Measurements from ENCODE around the gene YBX3. TPM values are rescaled to one million over a fixed set of nuclear protein-coding genes. Genes with fewer than 3 reads are reported as not detected.
A peak's percentile ranks its signal among the peaks of the same experiment; 100 is the strongest.

Gene YBX3
- total RNA-seq, 6 experiments from 2014 or later = 16.0 to 34.2 (median 23.2) TPM

DNA sequence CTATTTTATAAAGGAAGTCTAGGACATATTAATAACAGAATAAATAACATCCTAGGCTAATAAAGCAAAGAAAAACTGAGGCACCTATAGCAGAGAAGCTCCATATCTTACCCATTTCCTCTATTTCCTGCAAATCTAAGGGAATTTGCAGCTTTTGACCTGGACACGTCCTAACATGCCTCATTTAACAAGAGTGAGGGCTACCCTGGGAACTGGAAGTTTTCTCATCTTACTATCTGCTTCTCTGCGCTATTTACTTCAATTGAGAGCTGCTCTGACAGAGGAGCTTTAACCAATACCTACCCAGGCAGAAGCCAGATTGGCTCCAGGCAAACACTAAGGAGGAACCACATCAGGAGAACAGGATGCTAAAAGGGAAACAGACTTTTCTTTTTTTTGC, 5.7 kb downstream of the YBX3 start:
- Histone ChIP-seq H3K27me3 (no peaks in the 10 kb centered on the region), H3K9me3 (no peaks in the 10 kb centered on the region), H3K4me3 (no peak overlapping the region), H3K36me3 (peaks cover 0 to 17% (median 0%) of the 10 kb centered on the region in 4 donors), H3K4me1 (no peaks in the 10 kb centered on the region), H3K27ac (no peak overlapping the region)
- DNase-seq (no peak), ATAC-seq (no peak)
- TF ChIP-seq POLR2A (IDR thresholded peaks at IDR 0.05) = no peak
- TF ChIP-seq, protein P1, sequence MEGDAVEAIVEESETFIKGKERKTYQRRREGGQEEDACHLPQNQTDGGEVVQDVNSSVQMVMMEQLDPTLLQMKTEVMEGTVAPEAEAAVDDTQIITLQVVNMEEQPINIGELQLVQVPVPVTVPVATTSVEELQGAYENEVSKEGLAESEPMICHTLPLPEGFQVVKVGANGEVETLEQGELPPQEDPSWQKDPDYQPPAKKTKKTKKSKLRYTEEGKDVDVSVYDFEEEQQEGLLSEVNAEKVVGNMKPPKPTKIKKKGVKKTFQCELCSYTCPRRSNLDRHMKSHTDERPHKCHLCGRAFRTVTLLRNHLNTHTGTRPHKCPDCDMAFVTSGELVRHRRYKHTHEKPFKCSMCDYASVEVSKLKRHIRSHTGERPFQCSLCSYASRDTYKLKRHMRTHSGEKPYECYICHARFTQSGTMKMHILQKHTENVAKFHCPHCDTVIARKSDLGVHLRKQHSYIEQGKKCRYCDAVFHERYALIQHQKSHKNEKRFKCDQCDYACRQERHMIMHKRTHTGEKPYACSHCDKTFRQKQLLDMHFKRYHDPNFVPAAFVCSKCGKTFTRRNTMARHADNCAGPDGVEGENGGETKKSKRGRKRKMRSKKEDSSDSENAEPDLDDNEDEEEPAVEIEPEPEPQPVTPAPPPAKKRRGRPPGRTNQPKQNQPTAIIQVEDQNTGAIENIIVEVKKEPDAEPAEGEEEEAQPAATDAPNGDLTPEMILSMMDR (IDR thresholded peaks at IDR 0.05) = no peak
- 37% methylated on average over 2 of the region's 2 CpGs for WGBS (ENCODE audit: insufficient coverage, low coverage, low lambda C conversion rate, missing lambda C conversion rate)
- intact Hi-C loops (cut with DNase I) = no loop called here

DNA sequence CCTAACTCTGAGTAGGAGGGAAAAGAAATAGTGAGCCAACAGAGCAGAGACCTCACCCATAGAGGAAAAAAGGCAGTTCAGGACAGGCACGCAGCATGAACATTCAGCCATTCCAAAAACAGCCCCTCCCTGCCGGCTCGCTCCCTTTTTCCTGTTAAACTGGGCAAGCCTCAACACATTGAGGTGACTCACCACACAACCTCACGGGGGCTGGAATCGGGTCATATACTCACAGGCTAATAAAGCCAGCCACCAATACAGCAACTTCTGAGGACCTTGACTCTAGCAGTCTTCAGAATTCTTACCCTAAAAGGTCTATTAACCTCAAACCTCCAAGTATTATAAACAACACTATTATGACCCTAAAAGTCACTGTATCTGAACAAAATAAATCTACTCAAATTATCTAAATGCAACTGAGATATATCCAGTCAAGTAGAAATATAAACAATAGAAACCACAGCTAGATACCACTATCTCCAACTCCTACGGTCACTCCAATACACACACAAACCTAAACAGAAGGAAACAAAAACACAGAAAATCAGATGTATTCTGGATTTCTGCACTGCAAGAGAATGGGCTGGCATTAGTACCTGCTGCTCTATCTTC, 6.3 kb downstream of the YBX3 start:
- Histone ChIP-seq H3K27ac (no peak overlapping the region), H3K4me1 (no peaks in the 10 kb centered on the region), H3K27me3 (no peaks in the 10 kb centered on the region), H3K9me3 (no peaks in the 10 kb centered on the region), H3K36me3 (peaks cover 0 to 19% (median 0%) of the 10 kb centered on the region in 4 donors), H3K4me3 (no peak overlapping the region)
- no peak for TF ChIP-seq POLR2A (IDR thresholded peaks at IDR 0.05)
- TF ChIP-seq, protein P1 (IDR thresholded peaks at IDR 0.05) = no peak
- DNase-seq = peak in 1 of 3 donors; percentile 36
- ATAC-seq = peak; percentile 28 to 87 (median 62)
- intact Hi-C loops (cut with DNase I) = no loop called here
- 48% methylated on average over 6 of the region's 6 CpGs for WGBS (ENCODE audit: insufficient coverage, low coverage, low lambda C conversion rate, missing lambda C conversion rate)

DNA sequence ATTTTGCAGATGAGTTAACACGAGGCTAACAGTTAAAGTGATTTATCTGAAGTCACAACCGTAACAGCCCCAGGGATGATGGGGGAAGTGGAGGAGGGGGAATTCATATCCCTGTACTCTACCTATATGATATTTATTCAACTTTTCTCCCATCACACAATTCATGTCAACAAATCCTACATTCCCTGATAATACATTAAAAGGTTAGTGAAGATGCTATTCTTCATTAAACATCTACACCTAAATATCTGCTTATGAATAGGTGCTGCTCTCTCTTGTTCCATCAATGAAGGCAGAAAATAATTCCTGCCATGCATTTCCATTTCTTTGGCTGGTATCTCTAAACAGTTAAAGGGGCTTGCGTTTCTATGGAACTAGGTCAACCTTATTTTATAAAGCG, 6.8 kb downstream of the YBX3 start:
- TF ChIP-seq, protein P1 (IDR thresholded peaks at IDR 0.05) = no peak
- no peak for TF ChIP-seq POLR2A (IDR thresholded peaks at IDR 0.05)
- H3K27me3 ChIP-seq = no peaks in the 10 kb centered on the region
- no peak overlapping the region for H3K27ac ChIP-seq
- H3K4me1 ChIP-seq = no peaks in the 10 kb centered on the region
- intact Hi-C loops (cut with DNase I) = no loop called here
- no peaks in the 10 kb centered on the region for H3K9me3 ChIP-seq
- H3K36me3 ChIP-seq = peaks cover 0 to 19% (median 0%) of the 10 kb centered on the region in 4 donors
- ATAC-seq (no peak), DNase-seq (no peak)
- 66% methylated on average over 4 of the region's 4 CpGs for WGBS (ENCODE audit: insufficient coverage, low coverage, low lambda C conversion rate, missing lambda C conversion rate)
- no peak overlapping the region for H3K4me3 ChIP-seq

DNA sequence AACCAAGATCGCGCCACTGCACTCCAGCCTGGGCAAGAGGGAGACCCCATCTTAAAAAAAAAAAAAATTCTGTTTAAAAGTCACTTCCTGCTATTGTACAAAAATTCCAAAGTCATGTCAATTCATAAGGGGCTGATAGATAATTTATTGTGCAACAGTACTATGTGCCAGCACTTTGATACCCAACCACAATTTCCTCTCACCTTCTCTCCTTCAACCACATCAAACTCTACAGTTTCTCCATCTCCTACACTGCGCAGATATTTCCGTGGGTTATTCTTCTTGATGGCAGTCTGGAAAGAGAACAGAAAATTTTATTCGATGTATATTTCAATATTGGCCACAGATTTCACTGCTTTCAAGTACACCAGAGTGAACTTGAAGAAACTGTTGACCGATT, 7.6 kb downstream of the YBX3 start:
- Histone ChIP-seq H3K9me3 (no peaks in the 10 kb centered on the region), H3K27ac (no peak overlapping the region), H3K4me3 (no peak overlapping the region), H3K4me1 (no peaks in the 10 kb centered on the region), H3K27me3 (no peaks in the 10 kb centered on the region), H3K36me3 (peaks cover 0 to 19% (median 0%) of the 10 kb centered on the region in 4 donors)
- no peak for ATAC-seq
- no peak for DNase-seq
- intact Hi-C loops (cut with DNase I) = no loop called here
- no peak for TF ChIP-seq POLR2A (IDR thresholded peaks at IDR 0.05)
- TF ChIP-seq, protein P1 (IDR thresholded peaks at IDR 0.05) = no peak
- 84% methylated on average over 6 of the region's 6 CpGs for WGBS (ENCODE audit: insufficient coverage, low coverage, low lambda C conversion rate, missing lambda C conversion rate)

Data from right lobe of liver (tissue), 6 donors.